ENCODE measurements around the gene CD177.
"Not testable (repeated sequence)": the region's sequence is repeated elsewhere in the genome, so short reads cannot be mapped to it uniquely, and the experiment has no call there.

The CD177 gene

GRCh38 chr19:43380771-43381386, 27.4 kb downstream of the CD177 start:
- ATAC-seq (ENCODE audit: low read depth): no peak
- no peaks in the 10 kb centered on the region for H3K9me3 ChIP-seq (ENCODE audit: severe bottlenecking)
- H3K27ac ChIP-seq (ENCODE audit: poor library complexity, severe bottlenecking): no peak overlapping the region
- DNase-seq (ENCODE audit: low spot score): no peak
- H3K4me1 ChIP-seq (ENCODE audit: insufficient read depth, poor library complexity, severe bottlenecking): no peaks in the 10 kb centered on the region
- no peaks in the 10 kb centered on the region for H3K27me3 ChIP-seq (ENCODE audit: insufficient read depth, poor library complexity, severe bottlenecking)
- H3K36me3 ChIP-seq (ENCODE audit: low read depth): no peaks in the 10 kb centered on the region
- H3K4me3 ChIP-seq (ENCODE audit: severe bottlenecking): no peak overlapping the region
- no peak for TF ChIP-seq CTCF (IDR thresholded peaks at IDR 0.05; ENCODE audit: poor library complexity, severe bottlenecking)

DNA sequence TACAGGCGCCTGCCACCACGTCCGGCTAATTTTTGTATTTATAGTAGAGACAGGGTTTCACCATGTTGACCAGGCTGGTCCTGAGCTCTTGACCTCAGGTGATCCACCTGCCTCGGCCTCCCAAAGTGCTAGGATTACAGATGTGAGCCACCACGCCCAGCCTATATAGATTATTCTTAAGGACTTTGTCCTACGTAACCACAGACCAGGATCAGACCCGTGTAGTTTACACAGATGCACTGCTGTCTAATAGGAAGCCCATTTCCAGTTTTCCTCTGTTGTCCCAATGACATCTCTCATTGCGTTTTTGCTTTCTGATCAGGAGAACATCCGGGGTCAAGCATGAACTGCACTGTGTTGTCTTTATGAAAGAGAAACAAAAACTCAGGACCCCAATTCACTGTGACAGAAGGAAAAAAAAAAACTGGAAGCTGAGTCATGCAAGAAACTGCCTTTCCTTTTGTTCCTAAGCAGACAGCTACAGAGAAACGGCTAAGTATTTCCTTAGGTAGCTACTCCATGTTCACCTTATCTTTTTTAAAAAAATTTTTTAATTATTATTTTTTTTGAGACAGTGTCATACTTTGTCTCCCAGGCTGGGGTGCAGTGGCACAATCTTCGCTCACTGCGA, 29.2 kb downstream of the CD177 start:
- not testable (repeated sequence) for H3K4me3 ChIP-seq (ENCODE audit: severe bottlenecking); H3K27me3 ChIP-seq (ENCODE audit: insufficient read depth, poor library complexity, severe bottlenecking); H3K9me3 ChIP-seq (ENCODE audit: severe bottlenecking); H3K4me1 ChIP-seq (ENCODE audit: insufficient read depth, poor library complexity, severe bottlenecking); H3K27ac ChIP-seq (ENCODE audit: poor library complexity, severe bottlenecking); DNase-seq (ENCODE audit: low spot score); H3K36me3 ChIP-seq (ENCODE audit: low read depth); ATAC-seq (ENCODE audit: low read depth)

- DNase-seq (ENCODE audit: low spot score); H3K4me1 ChIP-seq (ENCODE audit: insufficient read depth, poor library complexity, severe bottlenecking); H3K27me3 ChIP-seq (ENCODE audit: insufficient read depth, poor library complexity, severe bottlenecking); H3K27ac ChIP-seq (ENCODE audit: poor library complexity, severe bottlenecking); ATAC-seq (ENCODE audit: low read depth); H3K9me3 ChIP-seq (ENCODE audit: severe bottlenecking); H3K4me3 ChIP-seq (ENCODE audit: severe bottlenecking); H3K36me3 ChIP-seq (ENCODE audit: low read depth): not testable (repeated sequence)
These were observed 29.8 kb downstream of the CD177 start for GRCh38 chr19:43383254-43383653.

- H3K36me3 ChIP-seq (ENCODE audit: low read depth); H3K27ac ChIP-seq (ENCODE audit: poor library complexity, severe bottlenecking); ATAC-seq (ENCODE audit: low read depth); H3K9me3 ChIP-seq (ENCODE audit: severe bottlenecking); H3K4me1 ChIP-seq (ENCODE audit: insufficient read depth, poor library complexity, severe bottlenecking); H3K27me3 ChIP-seq (ENCODE audit: insufficient read depth, poor library complexity, severe bottlenecking); H3K4me3 ChIP-seq (ENCODE audit: severe bottlenecking); DNase-seq (ENCODE audit: low spot score): not testable (repeated sequence)
These were observed 30.3 kb downstream of the CD177 start for GRCh38 chr19:43383759-43384158.

- not testable (repeated sequence) for H3K9me3 ChIP-seq (ENCODE audit: severe bottlenecking); H3K27ac ChIP-seq (ENCODE audit: poor library complexity, severe bottlenecking); H3K36me3 ChIP-seq (ENCODE audit: low read depth); H3K4me1 ChIP-seq (ENCODE audit: insufficient read depth, poor library complexity, severe bottlenecking); DNase-seq (ENCODE audit: low spot score); H3K27me3 ChIP-seq (ENCODE audit: insufficient read depth, poor library complexity, severe bottlenecking); H3K4me3 ChIP-seq (ENCODE audit: severe bottlenecking); ATAC-seq (ENCODE audit: low read depth)
These were observed 37.5 kb downstream of the CD177 start for GRCh38 chr19:43390903-43391551.

GRCh38 chr19:43391552-43391935, 38.1 kb downstream of the CD177 start:
- not testable (repeated sequence) for H3K9me3 ChIP-seq (ENCODE audit: severe bottlenecking)

DNA sequence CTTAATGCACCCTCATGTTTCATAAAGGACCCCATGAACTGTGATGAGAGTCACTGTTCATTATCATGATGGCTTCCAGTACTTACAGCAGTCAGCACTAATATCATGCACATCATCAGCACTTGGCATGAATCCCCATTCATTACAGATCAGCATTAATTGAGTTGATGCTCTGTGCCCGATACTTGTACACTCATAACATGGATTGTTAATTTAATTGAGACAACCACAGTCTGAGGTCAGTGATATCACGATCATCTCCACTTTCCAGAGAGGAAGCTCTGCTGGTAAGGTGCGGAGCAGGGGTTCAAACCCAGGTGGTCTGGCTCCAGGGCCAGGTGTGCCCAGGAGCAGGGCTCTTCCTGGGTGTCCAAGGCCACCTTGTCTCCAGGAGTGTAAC, 40.0 kb downstream of the CD177 start:
- not testable (repeated sequence) for H3K4me1 ChIP-seq (ENCODE audit: insufficient read depth, poor library complexity, severe bottlenecking); H3K9me3 ChIP-seq (ENCODE audit: severe bottlenecking); H3K36me3 ChIP-seq (ENCODE audit: low read depth); ATAC-seq (ENCODE audit: low read depth); H3K27me3 ChIP-seq (ENCODE audit: insufficient read depth, poor library complexity, severe bottlenecking); H3K4me3 ChIP-seq (ENCODE audit: severe bottlenecking); H3K27ac ChIP-seq (ENCODE audit: poor library complexity, severe bottlenecking); DNase-seq (ENCODE audit: low spot score)

More at GRCh38 chr19:43391552-43391935, 38.1 kb downstream of the CD177 start:
- not testable (repeated sequence) for H3K27me3 ChIP-seq (ENCODE audit: insufficient read depth, poor library complexity, severe bottlenecking); H3K4me1 ChIP-seq (ENCODE audit: insufficient read depth, poor library complexity, severe bottlenecking); ATAC-seq (ENCODE audit: low read depth); H3K4me3 ChIP-seq (ENCODE audit: severe bottlenecking); DNase-seq (ENCODE audit: low spot score); H3K36me3 ChIP-seq (ENCODE audit: low read depth); H3K27ac ChIP-seq (ENCODE audit: poor library complexity, severe bottlenecking)

Measured in RWPE2 (cell line).